Panc1 (cell line): ENCODE results near the gene ACOXL. TPM values are rescaled to one million over a fixed set of nuclear protein-coding genes. Genes with fewer than 3 reads are reported as not detected.

Experiments used
- ATAC-seq: fragments of 200-7000 bp; cut with Tn5 transposase; 2 replicates; pipeline ENCODE4 v1.9.1; 2020; ENCODE audit warnings: mild to moderate bottlenecking, moderate library complexity
- BruUV-seq: library from RNA; stranded (reverse); fragments of 400-500 nt; replicated peaks from 2 replicates; lab custom pipeline; 2021; lab: Mats Ljungman, UMichigan
- CTCF ChIA-PET: fragments of 300-600 bp; sonication (Branson Sonifier 250); formaldehyde crosslinking; loops from one replicate; lab custom pipeline; 2022; ENCODE audit warnings: antibody characterized with exemption; lab: Charles Lee
- POLR2A ChIA-PET: fragments of 300-600 bp; sonication (Branson Sonifier 250); formaldehyde crosslinking; loops from one replicate; lab custom pipeline; 2022; ENCODE audit warnings: antibody characterized with exemption; lab: Charles Lee
- DNase-seq: peaks from one replicate; pipeline ENCODE4 v3.0.0-alpha.2; 2010; ENCODE audit warnings: low read depth, low spot score
- H3K27ac ChIP-seq: 2 replicates; pipeline ENCODE4 v1.5.1; 2011; ENCODE audit warnings: mild to moderate bottlenecking, low read length, inconsistent platforms
- H3K27me3 ChIP-seq: fragments of 200-500 bp; sonication (Bioruptor generic); 2 replicates; pipeline ENCODE4 v1.6.0; 2014; ENCODE audit warnings: low read length, inconsistent platforms; ENCODE audit not compliant: control insufficient read depth, insufficient read depth
- H3K36me3 ChIP-seq: fragments of 200-500 bp; sonication (Bioruptor generic); 2 replicates; pipeline ENCODE4 v1.5.1; 2014; ENCODE audit warnings: inconsistent platforms, mild to moderate bottlenecking, low read length, moderate library complexity; ENCODE audit not compliant: control insufficient read depth, insufficient read depth
- H3K4me1 ChIP-seq: 2 replicates; pipeline ENCODE4 v1.5.1; 2011; ENCODE audit warnings: inconsistent platforms, mild to moderate bottlenecking, low read length, moderate library complexity; ENCODE audit not compliant: control insufficient read depth, insufficient read depth
- H3K4me3 ChIP-seq, 2 experiments: 2 replicates each; pipeline ENCODE4 v1.5.1; 2011 to 2012; ENCODE audit warnings: low read depth in 2 of 2, low read length in 2 of 2, mild to moderate bottlenecking in 2 of 2, inconsistent platforms in 1 of 2, moderate library complexity in 1 of 2
- H3K9me3 ChIP-seq: fragments of 200-500 bp; sonication (Bioruptor generic); 2 replicates; pipeline ENCODE4 v1.5.1; 2014; ENCODE audit warnings: low read depth, mild to moderate bottlenecking, inconsistent platforms, low read length, moderate library complexity; ENCODE audit not compliant: control insufficient read depth, insufficient read depth
- POLR2AphosphoS5 ChIP-seq: IDR thresholded peaks from 2 replicates; pipeline ENCODE4 v1.6.1; 2012; ENCODE audit warnings: mild to moderate bottlenecking, low read depth, low read length, moderate library complexity
- SIN3A ChIP-seq: IDR thresholded peaks from 2 replicates; pipeline ENCODE4 v1.6.1; 2012; ENCODE audit warnings: low read depth, mild to moderate bottlenecking, low read length, moderate library complexity, borderline replicate concordance; ENCODE audit not compliant: insufficient read depth
- TCF7L2 ChIP-seq: IDR thresholded peaks from 2 replicates; pipeline ENCODE4 v1.6.1; 2011; ENCODE audit warnings: mild to moderate bottlenecking, low read depth, low read length, inconsistent platforms
- in situ Hi-C: cut with HindIII; loops from 2 replicates; pipeline ENCODE4 v1.10.0; 2016; ENCODE audit warnings: low sequenced_read_pairs, low pct_unique_long_range_greater_than_20kb
- intact Hi-C: fragments of 100-400 bp; cut with micrococcal nuclease; formaldehyde crosslinking; loops from one replicate; pipeline ENCODE4 v1.10.0; 2022; ENCODE audit not compliant: unreplicated experiment
- total RNA-seq: library from RNA; stranded (reverse); gene quantifications from one replicate; pipeline ENCODE4 v1.2.1, GENCODE V29; 2021; ENCODE audit not compliant: unreplicated experiment
- TF ChIP-seq, protein P1 (sequence below): fragments of 450-650 bp; IDR thresholded peaks from 2 replicates; pipeline ENCODE4 v1.5.1; 2017; ENCODE audit warnings: mild to moderate bottlenecking
- TF ChIP-seq, protein P2 (sequence below), 2 experiments: IDR thresholded peaks; 2 replicates each; pipeline ENCODE4 v1.6.1; 2011 to 2012; ENCODE audit warnings: low read depth in 2 of 2, control low read depth in 1 of 2, low read length in 1 of 2, mild to moderate bottlenecking in 1 of 2, moderate library complexity in 1 of 2; ENCODE audit not compliant: insufficient read depth in 1 of 2

ACOXL gene
- total RNA-seq, 1 experiment from 2014 or later = 4.9 TPM

DNA sequence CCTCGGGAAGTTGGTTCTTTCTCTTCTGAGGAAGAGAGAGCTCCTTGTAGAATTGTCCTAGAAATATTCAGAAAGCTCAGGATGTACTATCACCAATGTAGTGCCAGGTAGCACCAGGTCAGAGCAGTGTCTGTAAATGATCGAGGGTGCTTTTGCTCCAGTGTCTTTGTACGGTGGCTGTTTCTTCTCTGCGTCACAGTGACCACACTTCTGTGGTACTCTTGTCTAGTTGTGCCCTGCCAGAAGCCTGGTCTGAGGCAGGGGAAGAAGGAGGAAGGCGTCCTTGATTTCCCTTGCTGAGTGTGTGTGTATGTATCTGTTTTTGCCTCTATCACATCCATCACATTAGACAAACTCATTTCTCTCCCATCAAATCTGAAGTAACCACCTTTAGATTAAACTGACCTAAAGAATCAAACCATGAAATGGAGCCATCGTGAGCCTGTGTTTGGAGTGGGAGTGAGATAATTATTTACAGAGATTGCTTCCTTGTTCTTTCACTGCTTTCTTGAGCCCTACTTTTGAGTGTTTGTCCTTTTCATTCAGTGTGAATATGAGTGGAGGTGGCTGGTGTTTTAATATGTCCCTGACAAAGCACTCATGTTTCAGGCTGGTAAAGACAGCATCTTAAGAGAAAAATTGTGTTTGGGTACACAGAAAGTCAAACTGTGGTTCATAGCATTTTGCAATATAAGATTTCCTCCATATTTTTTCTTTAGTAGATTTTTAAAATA, 97.2 kb downstream of the ACOXL start:
- DNase-seq = no peak
- intact Hi-C loops (no loop called here), in situ Hi-C loops (no loop called here)
- Histone ChIP-seq H3K4me3 (no peak overlapping the region), H3K9me3 (peaks cover 3% of the 10 kb centered on the region; the same call in 1 of the 2 replicates), H3K27ac (no peak overlapping the region), H3K36me3 (no peaks in the 10 kb centered on the region; the same call in 1 of the 2 replicates), H3K27me3 (peaks cover 20% of the 10 kb centered on the region), H3K4me1 (no peaks in the 10 kb centered on the region)
- ChIA-PET POLR2A (no interaction called here), CTCF (no interaction called here)
- ATAC-seq = no peak
- BruUV-seq = no TSS peak
- TF ChIP-seq TCF7L2 (no peak), SIN3A (no peak), POLR2AphosphoS5 (no peak)
- TF ChIP-seq, protein P1, sequence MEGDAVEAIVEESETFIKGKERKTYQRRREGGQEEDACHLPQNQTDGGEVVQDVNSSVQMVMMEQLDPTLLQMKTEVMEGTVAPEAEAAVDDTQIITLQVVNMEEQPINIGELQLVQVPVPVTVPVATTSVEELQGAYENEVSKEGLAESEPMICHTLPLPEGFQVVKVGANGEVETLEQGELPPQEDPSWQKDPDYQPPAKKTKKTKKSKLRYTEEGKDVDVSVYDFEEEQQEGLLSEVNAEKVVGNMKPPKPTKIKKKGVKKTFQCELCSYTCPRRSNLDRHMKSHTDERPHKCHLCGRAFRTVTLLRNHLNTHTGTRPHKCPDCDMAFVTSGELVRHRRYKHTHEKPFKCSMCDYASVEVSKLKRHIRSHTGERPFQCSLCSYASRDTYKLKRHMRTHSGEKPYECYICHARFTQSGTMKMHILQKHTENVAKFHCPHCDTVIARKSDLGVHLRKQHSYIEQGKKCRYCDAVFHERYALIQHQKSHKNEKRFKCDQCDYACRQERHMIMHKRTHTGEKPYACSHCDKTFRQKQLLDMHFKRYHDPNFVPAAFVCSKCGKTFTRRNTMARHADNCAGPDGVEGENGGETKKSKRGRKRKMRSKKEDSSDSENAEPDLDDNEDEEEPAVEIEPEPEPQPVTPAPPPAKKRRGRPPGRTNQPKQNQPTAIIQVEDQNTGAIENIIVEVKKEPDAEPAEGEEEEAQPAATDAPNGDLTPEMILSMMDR = no peak

DNA sequence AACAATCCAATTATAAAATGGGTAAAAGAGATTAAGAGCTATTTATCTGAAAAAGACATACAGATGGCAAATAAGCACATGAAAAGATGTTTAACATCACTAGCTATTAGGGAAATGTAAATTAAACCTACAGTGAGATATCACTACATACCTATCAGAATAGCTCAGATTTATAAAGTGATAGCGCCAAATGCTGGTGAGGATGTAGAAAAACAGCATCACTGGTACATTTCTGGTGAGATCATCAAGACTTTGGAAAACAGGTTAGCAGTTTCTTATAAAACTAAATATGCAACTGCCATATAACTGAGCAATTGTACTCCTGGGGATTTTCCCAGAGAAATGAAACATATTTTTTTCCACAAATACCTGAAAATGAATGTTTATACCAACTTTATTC, 100.4 kb downstream of the ACOXL start:
- Histone ChIP-seq H3K4me1 (no peaks in the 10 kb centered on the region), H3K27ac (no peak overlapping the region), H3K27me3 (peaks cover 15% of the 10 kb centered on the region; the same call in 1 of the 2 replicates), H3K9me3 (no peaks in the 10 kb centered on the region), H3K36me3 (no peaks in the 10 kb centered on the region), H3K4me3 (no peak overlapping the region)
- ATAC-seq (no peak), DNase-seq (no peak)
- in situ Hi-C loops = no loop called here
- POLR2A ChIA-PET = no interaction called here
- TF ChIP-seq SIN3A = no peak
- TF ChIP-seq, protein P1 = peak; percentile 27; the same call in 1 of the 2 replicates
- BruUV-seq = no TSS peak
- intact Hi-C loops = no loop called here
- CTCF ChIA-PET = interaction anchor here (0.6 kb wide), 1 partner anchor 153 kb away, joined by 7 read pairs; no protein-coding TSS in a partner anchor

DNA sequence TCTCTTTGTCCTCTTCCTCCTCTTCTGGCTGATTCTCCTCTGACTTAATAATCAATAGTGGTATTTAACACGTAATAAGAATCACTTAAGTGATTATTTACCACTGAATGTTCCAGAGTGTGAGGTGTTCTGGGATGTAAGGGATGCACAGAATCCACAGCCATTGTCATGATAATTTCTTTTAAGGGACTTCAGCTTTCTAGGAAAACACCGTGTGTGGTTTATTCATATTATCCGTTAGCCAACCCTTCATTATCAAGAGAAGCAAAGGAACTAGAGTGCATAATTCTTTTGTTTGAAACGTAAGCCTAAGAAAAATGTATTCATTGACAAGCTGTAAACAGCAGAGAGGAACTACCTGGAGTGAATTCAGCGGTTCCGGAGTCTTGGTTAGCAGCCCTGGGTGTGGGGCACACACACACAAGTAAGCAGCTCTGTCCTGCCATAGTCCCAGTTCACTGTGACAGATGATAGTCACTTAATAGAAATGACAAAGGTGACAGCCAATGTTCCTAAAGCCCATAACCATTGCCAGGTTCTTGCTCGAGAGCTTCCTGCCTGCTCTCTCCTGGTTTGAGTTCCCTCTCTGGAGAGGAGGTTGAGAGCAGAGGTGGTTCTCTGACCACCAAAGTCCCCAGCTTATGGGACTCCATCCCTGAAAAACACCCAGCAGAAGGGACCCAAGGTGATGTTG, 101.9 kb downstream of the ACOXL start:
- DNase-seq (no peak), ATAC-seq (no peak)
- Histone ChIP-seq H3K4me1 (no peaks in the 10 kb centered on the region), H3K36me3 (no peaks in the 10 kb centered on the region), H3K27ac (no peak overlapping the region), H3K27me3 (peaks cover 14% of the 10 kb centered on the region; the same call in 1 of the 2 replicates), H3K4me3 (no peak overlapping the region), H3K9me3 (no peaks in the 10 kb centered on the region)
- intact Hi-C loops (no loop called here), in situ Hi-C loops (no loop called here)
- TF ChIP-seq, protein P1 = no peak
- TF ChIP-seq POLR2AphosphoS5 (no peak), TCF7L2 (no peak), SIN3A (no peak)
- TF ChIP-seq, protein P2, sequence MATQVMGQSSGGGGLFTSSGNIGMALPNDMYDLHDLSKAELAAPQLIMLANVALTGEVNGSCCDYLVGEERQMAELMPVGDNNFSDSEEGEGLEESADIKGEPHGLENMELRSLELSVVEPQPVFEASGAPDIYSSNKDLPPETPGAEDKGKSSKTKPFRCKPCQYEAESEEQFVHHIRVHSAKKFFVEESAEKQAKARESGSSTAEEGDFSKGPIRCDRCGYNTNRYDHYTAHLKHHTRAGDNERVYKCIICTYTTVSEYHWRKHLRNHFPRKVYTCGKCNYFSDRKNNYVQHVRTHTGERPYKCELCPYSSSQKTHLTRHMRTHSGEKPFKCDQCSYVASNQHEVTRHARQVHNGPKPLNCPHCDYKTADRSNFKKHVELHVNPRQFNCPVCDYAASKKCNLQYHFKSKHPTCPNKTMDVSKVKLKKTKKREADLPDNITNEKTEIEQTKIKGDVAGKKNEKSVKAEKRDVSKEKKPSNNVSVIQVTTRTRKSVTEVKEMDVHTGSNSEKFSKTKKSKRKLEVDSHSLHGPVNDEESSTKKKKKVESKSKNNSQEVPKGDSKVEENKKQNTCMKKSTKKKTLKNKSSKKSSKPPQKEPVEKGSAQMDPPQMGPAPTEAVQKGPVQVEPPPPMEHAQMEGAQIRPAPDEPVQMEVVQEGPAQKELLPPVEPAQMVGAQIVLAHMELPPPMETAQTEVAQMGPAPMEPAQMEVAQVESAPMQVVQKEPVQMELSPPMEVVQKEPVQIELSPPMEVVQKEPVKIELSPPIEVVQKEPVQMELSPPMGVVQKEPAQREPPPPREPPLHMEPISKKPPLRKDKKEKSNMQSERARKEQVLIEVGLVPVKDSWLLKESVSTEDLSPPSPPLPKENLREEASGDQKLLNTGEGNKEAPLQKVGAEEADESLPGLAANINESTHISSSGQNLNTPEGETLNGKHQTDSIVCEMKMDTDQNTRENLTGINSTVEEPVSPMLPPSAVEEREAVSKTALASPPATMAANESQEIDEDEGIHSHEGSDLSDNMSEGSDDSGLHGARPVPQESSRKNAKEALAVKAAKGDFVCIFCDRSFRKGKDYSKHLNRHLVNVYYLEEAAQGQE (IDR thresholded peaks at IDR 0.05; ENCODE audit: insufficient read depth in 1 of 2, low read depth in 2 of 2, low read length in 1 of 2) = no peak
- CTCF ChIA-PET = no interaction called here
- POLR2A ChIA-PET = no interaction called here
- no TSS peak for BruUV-seq
